ENCODE results near the gene AKAP13. TPM values are rescaled to one million over a fixed set of nuclear protein-coding genes. Genes with fewer than 3 reads are reported as not detected.
A peak's percentile ranks its signal among the peaks of the same experiment; 100 is the strongest.
"Not testable (repeated sequence)": the region's sequence is repeated elsewhere in the genome, so short reads cannot be mapped to it uniquely, and the experiment has no call there.

Gene AKAP13
- total RNA-seq, 1 experiment from 2014 or later: 42.8 TPM

GRCh38 chr15:85441854-85442253 is 61.5 kb downstream of the AKAP13 start:
- DNase-seq (ENCODE audit: low read depth): not testable (repeated sequence)

GRCh38 chr15:85443046-85443445 is 62.6 kb downstream of the AKAP13 start:
- no peak for DNase-seq (ENCODE audit: low read depth)

DNA sequence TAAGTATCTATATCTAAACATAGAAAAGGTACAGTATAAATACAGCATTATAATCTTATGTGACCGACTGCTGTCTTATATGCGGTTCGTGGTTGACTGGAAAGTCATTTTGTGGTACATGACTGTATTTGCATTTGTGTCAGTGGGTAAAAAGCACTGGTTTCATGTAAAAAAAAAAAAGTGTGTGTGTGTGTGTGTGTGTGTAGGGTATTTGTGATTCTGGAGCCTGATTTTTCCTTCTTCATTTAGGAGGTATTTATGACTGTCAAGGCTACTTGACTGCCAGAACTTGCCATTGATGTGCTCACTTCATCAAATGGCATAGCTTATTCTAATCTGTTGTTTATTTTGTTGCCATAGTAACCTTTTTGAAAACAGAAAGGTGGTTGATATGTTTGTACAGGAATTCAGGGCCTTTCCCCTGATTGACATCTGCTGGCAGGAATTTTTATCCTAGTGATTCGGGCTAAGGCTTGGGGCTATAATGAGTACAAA is 63.2 kb downstream of the AKAP13 start:
- DNase-seq (ENCODE audit: low read depth): peak; percentile 94

- no peak for DNase-seq (ENCODE audit: low read depth)
Measured at GRCh38 chr15:85444122-85444745, 63.8 kb downstream of the AKAP13 start.

DNA sequence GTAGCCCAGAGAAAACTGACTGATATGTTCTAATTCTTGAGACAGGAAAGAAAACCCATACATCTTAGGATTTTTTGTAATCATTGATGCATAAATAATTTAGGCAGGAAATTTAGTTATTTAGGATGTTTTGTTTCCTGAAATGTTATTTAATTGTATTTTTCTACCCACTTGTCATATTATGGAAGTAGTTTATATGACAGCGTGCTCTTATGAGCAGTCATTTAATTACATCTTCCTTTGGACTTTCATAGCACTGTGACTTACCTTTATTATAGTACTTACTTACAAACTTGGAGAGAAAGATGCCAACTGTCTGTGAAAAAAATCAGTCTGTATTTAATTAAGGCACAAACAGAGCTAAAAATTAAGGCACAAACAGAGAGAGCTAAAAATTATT is 65.0 kb downstream of the AKAP13 start:
- DNase-seq (ENCODE audit: low read depth): no peak

- no peak for DNase-seq (ENCODE audit: low read depth)
Measured at GRCh38 chr15:85451099-85451700, 70.8 kb downstream of the AKAP13 start.

DNA sequence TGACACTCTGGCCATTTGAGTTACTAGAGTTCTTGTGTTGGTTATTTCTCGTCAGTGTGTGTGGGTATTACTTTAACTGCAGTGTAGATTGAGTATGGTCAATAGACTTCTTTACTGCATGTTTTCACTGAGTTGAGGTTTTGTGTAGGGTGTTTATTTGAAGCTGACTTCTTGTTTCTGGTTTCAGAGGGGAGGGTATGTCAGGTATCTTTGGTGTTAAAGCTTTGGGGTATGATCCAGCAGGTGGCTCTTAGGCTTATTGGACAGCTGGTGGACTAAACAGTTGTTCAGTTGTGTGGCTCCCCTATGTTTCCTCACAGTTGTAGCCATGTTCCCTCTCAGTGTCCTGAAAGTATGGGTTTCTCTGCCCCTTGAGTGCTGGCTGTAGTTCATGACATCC is 72.0 kb downstream of the AKAP13 start:
- DNase-seq (ENCODE audit: low read depth): no peak

DNA sequence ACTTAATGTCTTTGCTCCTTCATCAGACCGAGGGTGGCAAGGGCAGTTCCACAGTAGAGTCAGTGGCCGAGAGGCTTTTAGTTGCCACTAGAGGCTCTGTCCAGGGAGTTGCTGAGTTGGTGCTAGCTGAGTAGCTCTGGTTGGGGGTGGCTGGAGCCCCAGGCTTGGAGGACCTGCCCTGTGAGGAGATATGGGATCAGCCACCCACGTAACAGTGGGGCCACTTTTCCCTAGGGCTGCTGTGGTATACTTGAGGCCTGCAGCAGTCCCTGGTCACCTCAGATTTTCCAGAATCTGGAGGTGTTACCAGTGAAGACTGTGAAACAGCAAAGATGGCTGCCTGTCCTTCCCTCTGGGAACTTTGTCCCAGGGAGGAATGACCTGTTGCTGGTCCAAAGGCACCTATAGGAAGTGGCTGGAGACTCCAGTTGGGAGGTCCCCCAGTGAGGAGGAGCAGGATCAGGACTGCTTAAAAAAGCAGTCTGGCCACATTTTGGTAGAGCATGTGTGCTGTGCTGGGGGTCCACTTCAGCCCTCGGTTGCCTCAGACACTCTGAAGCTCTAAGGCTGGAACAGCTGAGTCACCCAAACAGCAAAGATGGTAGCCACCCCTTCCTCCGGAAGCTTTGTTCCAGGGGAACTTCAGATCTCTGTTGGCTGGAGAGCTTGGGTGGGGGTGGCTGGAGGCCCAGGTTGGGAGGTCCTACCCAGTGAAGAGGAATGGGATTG is 72.9 kb downstream of the AKAP13 start:
- no peak for DNase-seq (ENCODE audit: low read depth)

- DNase-seq (ENCODE audit: low read depth): no peak
Measured at GRCh38 chr15:85454403-85454802, 74.0 kb downstream of the AKAP13 start.

DNA sequence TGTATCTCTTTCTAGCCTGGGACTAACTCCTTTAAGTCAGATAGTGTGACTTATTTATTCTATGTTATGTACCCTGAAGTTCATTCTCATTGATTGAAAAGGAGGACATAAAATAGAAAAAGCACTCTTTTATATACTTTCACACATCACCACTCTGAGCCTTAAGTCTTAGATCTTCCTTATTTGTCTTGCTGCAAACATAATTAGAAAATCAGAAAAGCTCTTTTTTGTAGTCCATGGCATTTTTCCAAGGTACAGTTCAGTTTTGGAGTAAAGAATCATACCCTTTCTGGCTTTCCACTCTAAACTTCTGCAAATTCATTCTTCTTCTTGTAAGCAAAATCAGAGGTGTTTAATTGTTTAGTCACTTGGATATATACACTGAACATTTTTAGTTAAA is 75.5 kb downstream of the AKAP13 start:
- DNase-seq (ENCODE audit: low read depth): no peak

- no peak for DNase-seq (ENCODE audit: low read depth)
Measured at GRCh38 chr15:85456798-85457197, 76.4 kb downstream of the AKAP13 start.

GRCh38 chr15:85457392-85457968 is 77.1 kb downstream of the AKAP13 start:
- peak; percentile 81 for DNase-seq (ENCODE audit: low read depth)

DNA sequence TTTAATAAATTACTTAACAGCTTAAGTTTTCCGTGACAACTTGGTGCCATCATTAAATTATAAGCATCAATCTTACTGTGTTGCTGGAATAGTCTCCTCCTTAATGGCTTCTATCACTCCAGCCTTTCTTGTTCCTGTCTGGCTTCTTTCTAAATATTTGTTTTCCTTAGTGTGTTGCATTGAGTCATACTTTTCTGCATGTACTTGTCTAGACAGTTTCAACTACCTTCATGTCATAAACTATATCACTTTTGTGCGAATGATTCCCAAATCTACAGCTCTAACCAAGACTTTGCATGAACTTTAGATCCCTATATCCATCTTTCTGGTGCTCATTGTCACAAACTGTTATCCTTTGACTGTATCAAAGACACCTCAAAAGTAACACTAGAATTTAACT is 78.4 kb downstream of the AKAP13 start:
- no peak for DNase-seq (ENCODE audit: low read depth)

DNA sequence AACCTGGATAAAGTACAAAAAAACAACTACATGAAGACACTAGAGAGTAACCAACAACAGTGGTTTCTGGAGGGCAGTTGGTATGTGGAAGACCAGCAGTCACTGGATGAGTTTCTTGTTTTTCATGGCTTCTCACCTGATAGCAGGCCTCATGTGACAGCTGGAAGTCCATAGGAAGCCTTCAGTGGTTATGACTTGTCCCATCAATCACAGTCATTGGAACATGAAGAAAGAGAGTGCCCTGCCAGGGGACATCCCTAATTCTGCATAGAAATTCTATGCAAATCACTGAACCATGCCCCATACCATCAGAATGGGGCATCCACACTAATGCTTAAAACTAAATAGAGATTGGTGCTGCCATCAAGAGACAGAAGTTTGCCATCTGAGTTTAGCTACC is 81.6 kb downstream of the AKAP13 start:
- no peak for DNase-seq (ENCODE audit: low read depth)

GRCh38 chr15:85463276-85463892 is 83.0 kb downstream of the AKAP13 start:
- no peak for DNase-seq (ENCODE audit: low read depth)

- no peak for DNase-seq (ENCODE audit: low read depth)
Measured at GRCh38 chr15:85463976-85464375, 83.6 kb downstream of the AKAP13 start.

DNA sequence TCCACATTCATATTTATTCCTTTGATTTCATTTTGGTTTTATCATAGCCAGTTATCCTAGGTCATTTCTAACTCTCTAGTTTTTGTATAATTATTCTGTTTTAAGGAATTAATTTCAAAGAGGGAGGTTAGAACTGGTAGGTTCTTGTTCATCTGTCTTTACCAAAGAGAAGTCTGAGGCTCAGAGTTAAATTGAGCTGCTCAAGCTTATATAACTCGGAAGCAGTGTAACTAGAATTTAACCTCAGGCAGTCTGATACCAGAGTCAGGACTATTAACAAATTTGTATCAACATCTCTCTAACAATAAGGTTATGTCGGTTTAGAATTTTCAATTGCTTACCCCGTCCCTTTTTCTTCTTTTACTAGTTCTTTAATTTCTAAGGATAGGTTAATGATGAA is 84.1 kb downstream of the AKAP13 start:
- no peak for DNase-seq (ENCODE audit: low read depth)

- DNase-seq (ENCODE audit: low read depth): no peak
Measured at GRCh38 chr15:85470563-85471271, 90.3 kb downstream of the AKAP13 start.

DNA sequence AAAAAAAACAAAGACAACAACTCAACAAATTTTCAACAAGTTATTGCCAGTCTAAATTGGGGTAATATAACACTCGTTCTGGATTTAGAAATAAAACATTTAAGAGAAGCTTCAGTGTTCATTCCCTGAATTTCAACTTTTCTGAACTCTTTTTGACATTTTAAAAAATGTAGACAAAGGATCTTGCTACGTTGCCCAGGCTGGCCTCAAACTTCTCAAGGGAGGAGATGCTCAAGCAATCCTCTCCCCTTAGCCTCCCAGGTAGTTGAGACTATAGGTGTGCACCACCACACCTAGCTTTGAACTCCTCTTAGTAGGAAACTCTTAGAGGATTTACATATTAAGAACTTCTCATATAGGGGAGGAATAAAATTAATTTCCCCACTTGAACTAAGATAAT is 91.9 kb downstream of the AKAP13 start:
- DNase-seq (ENCODE audit: low read depth): no peak

GRCh38 chr15:85473455-85473854 is 93.1 kb downstream of the AKAP13 start:
- DNase-seq (ENCODE audit: low read depth): peak; percentile 75

DNA sequence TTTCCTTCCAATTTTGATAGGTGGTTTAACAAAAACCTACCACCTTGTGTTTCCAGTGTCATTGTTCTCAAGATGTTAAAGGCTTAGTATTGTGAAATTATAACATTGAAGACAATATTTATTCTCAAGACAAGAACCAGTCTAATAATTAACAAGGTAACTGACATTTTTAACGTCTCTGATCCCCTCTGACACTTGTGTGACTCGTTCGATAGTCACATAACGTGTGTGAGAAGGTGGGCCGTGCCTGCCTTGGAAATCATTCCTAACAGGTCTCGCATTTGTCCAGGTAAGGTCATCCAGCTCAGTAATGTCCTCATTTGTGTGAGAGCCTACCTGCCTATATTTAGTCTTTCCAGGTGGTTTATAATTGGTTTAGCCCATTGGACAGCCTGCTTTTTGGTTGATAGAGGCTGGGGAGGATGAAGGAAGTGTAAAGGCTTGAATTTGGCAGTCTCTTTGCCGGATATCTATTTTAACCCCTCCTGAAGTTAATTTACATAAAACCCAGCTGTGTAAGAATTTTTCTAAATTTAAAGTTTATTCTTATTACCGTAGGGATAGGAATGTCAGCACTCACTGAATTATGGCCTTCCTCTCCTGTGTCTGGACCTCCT is 94.4 kb downstream of the AKAP13 start:
- no peak for DNase-seq (ENCODE audit: low read depth)
